NCI-H1048 (cell line): ENCODE measurements around the gene SPNS3.

Experiments used
- DNase-seq: peaks from one replicate; lab custom pipeline; 2025; lab: John Stamatoyannopoulos, UW

SPNS3 gene

DNA sequence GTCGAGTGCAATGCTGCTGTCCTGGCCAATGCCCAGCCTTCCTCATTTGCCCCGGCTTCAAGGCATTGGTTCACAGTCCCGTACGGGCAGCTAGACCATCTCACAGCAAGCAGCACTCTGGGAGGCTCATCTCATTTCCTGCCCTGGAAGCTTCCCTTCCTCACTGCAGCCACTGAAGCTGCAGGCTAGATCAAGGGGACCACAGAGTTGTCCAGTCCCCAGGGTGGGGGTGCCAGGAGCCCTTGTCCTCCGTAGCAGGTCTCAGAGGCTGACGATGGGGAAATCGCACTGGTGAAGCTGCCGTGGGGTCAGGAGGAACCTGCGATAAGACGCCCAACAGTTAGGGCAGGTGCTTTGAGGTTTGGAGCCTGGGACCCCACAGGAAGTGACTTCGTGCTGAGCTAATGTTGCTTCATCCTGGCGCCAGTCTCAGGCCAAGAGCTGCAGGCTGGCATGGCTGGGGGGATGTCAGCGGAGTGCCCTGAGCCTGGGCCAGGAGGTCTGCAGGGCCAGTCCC is at the start of gene SPNS3:
TSS of gene SPNS3 (plus strand) at position 426 of the 517 bp plus-strand sequence. CDS start at position 454, 28 bp downstream.
- DNase-seq, result no peak

DNA sequence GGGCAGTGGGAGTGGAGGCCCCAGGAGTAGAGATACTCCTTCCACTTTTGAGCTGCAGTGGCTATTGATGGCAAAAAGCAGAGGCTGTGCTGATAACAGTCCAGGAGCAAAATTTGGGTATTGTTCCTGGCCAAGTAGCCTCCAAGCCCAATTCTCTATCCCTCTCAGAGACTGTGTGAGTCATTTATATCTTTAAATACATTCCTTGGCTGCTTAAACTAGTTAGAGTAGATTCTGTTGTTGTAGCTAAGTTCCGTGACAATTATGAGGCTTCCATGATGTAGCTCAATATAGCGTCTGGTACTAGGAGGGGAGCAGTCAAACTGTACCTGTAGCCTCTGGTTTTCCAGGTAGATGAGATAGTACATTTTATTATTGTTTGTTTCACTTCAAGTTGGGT is 47.3 kb upstream of the SPNS3 start:
- no peak for DNase-seq

- no peak for DNase-seq
These were observed 46.6 kb upstream of the SPNS3 start for GRCh38 chr17:4387137-4387536.

DNA sequence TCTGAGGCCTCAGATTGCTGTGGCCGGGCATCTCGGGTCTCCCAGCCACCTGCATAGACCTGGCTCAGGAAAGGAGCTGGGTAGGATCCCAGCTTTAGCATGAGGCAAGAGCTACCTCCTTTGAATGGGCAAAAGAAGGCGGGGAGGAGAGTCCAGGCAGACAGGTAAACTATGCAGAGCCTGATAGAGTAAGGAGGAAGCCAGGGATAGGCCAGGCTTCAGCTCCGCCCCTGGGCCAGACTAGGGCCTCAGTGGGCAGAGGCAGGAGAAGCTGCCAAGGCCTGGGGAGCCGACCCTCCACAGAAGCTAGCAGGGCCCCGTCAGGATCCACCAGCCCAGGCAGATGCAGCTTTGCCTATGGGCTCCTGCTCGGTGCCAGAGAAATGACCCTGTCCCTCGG is 44.7 kb upstream of the SPNS3 start:
- no peak for DNase-seq

GRCh38 chr17:4393806-4394205 is 39.9 kb upstream of the SPNS3 start:
- DNase-seq, result no peak

GRCh38 chr17:4394208-4395110 is 39.3 kb upstream of the SPNS3 start:
- DNase-seq, result no peak

DNA sequence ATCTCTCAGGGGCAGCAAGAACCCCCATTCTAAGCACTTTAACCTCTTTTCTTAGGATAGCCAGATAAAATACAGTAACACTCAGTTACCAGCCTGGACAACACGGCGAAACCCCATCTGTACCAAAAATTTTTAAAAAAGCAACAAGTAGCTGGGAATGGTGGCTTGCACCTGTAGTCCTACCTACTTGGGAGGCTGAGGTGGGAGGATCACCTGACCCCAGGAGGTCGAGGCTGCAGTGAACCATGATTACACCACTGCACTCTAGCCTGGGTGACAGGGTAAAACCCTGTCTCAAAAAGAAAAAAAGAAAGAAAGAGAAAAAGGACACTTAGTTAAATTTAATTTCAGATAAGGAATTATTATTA is 38.6 kb upstream of the SPNS3 start:
- DNase-seq, result no peak

- DNase-seq, result no peak
These were observed 35.9 kb upstream of the SPNS3 start for GRCh38 chr17:4397840-4398239.

DNA sequence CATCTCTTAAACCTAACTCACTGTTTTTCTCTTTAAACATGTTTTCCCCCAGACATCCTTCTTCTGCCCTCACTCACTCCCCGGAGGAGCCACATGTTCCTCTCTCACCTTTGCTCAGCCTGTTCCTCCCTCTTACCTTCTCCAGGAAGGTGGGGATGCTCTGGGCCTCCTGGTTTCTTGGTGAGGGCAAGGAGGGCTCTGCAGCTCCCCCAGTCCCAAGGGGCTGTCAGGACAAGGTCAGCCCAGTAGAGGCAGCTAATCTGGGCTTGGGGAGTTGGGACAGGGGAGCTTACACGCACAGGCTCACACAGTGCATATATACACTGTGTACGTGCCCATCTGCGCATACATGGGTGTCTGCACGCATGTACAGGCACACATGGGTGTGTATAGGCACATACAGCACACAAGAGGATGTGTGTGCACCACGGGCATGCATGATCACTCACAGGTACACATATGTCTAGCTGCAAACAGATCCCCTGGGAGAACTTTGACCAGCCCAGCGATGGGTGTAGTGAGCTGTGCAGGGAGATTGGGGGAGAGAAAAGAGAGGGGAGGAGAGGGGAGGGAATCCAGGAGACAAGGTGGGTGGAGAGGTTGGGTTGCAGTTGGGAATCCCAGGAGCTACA is 28.6 kb upstream of the SPNS3 start:
- DNase-seq, result no peak

- DNase-seq, result no peak
These were observed 28.0 kb upstream of the SPNS3 start for GRCh38 chr17:4405699-4406098.

DNA sequence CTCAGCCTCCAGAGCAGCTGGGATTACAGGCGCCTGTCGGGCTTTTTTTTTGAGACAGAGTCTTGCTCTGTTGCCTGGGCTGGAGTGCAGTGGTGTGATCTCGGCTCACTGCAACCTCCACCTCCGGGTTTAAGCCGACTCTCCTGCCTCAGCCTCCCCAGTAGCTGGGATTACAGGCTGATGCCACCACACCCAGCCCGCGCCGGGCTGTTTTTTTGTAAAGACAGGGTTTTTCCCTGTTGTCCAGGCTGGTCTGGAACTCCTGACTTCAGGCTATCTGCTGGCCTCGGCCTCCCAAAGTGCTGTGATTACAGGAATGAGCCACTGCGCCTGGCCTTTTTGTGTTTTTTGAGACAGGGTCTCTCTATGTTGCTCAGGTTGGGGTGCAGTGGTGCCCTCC is 27.4 kb upstream of the SPNS3 start:
- DNase-seq, result no peak

DNA sequence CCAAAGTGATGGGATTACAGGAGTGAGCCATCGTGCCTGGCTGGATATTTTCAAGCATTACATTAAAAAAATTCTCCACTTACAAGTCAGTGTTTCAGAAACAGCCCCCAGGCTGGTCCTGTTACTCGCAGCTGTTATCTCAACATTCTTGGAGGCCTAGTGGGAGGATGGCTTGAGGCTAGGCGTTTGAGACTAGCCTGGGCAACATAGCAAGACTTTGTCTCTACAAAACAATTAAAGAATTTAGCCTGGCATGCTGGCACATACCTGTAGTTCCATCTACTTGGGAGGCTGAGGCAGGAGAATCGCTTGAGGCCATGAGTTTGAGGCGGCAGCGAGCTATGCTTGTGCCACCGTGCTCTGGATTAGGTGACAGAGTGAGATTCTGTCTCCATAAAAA is 26.5 kb upstream of the SPNS3 start:
- no peak for DNase-seq

GRCh38 chr17:4407851-4408250 is 25.9 kb upstream of the SPNS3 start:
- no peak for DNase-seq

DNA sequence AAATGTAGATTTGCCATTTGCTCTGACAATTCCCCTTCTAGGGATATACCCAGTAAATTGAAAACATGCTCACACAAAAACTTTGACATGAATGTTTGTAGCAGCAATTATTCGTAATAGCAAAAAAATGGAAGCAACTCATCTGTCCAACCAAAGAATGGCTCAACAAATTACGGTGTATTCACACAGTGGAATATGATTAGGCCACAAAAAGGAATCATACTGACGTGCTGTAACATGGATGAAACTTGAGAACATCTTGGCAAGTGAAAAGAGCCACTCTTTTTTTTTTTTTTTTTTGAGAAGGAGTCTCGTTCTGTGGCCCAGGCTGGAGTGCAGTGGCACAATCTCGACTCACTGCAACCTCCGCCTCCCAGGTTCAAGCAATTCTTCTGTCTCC is 24.1 kb upstream of the SPNS3 start:
- no peak for DNase-seq

GRCh38 chr17:4411201-4411600 is 22.5 kb upstream of the SPNS3 start:
- no peak for DNase-seq

- DNase-seq, result peak; percentile 75
These were observed 20.6 kb upstream of the SPNS3 start for GRCh38 chr17:4412933-4413831.

- DNase-seq, result no peak
These were observed 16.5 kb upstream of the SPNS3 start for GRCh38 chr17:4417129-4417667.

- peak; percentile 22 for DNase-seq
These were observed 13.0 kb upstream of the SPNS3 start for GRCh38 chr17:4420692-4421131.

DNA sequence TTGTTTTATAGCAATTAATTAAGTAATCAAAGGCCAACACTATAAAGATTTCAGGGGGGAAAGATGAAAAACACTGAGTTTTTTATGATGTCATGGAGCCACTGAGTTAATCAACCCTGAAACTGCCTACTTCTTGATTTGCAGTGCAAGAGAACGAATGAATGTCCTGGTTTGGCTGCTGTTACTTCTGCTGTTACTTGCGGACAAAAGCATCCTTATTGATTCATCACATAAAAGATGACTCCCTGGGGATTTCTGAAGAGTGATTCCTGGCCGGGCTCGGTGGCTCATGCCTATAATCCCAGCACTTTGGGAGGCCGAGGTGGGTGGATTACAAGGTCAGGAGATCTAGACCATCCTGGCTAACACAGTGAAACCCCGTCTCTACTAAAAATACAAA is 10.9 kb upstream of the SPNS3 start:
- no peak for DNase-seq

DNA sequence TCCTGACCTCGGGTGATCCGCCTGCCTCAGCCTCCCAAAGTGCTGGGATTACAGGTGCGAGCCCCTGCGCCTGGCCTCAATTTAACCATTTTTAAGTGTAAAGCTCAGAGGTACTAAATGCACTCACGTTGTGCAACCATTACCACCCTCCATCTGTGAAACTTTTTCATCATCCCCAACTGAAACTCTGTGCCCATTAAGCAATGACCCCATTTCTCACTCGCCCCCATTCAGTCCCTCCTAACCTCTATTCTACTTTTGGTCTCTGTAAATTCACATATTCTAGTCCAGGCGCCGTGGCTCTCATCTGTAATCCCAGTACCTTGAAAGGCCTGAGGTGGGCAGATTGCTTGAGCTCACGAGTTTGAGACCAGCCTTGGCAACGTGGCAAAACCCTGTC is 8.3 kb upstream of the SPNS3 start:
- no peak for DNase-seq

DNA sequence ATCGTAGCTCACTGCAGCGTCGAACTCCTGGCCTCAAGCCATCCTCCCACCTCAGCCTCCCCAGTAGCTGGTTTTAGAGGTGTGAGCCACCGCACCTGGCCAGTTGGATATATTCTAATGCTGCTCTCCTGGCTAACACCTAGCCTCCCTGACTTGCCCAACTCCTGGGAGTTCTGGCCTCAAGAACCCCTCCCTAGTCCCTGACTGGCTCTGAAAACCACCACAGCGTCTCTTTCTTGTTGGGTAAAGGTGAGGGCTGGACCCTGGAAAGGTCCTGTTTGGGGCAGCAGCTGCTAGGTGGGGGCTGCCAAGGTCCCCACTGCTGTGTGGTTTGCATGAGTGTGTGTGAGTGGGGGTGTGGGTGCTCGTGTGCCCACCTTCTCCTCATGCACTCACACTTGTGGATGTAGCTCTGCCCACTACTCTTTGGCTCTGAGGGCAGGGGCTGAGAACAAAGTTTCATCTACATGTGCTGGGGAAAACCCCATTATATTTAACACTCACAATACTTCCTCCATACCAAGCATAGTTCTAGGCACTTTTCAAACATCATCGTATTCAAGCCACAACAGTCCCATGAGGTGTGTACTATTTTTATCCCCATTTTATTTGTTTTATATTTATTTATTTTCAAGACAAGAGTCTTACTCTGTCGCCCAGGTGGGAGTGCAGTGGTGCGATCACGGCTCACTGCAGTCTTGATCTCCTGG is 7.1 kb upstream of the SPNS3 start:
- DNase-seq, result no peak
